SU-DHL-6 (cell line): ENCODE results near the gene GOLGA6L7.

Source experiments
- EZH2phosphoT487 ChIP-seq: fragments of 200-600 bp; sonication (generic), shearing (Covaris generic); conservative IDR thresholded peaks from 2 replicates; pipeline ENCODE4 v1.6.1; 2018; ENCODE audit warnings: mild to moderate bottlenecking, antibody characterized with exemption, low read length, moderate library complexity, mixed read lengths
- TF ChIP-seq, protein P1 (sequence below): fragments of 200-600 bp; sonication (generic); IDR thresholded peaks from one replicate; pipeline ENCODE4 v1.5.1; 2017; ENCODE audit warnings: antibody characterized with exemption, mild to moderate bottlenecking, low read length, moderate library complexity; ENCODE audit not compliant: insufficient read depth, poor library complexity, severe bottlenecking

DNA sequence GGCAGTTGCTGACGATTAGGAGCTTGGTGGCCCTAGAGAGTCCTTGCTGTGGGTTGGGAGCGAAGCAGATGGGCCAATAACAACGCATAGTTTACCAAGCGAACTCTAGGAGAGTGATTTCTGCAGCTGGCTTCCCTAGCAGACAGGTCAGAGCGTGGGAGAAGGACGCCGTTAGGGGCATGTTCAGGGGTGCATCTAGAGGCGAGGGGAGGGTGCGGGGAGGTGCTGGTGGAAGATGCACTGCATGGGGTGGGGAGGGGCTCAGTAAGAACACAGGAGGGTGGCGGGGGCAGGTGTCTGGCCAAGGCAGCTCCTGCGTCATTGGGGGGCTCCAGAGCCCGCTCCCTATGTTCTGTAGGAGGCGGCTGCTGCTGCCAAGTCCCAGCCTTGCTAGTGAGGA, 46.2 kb upstream of the GOLGA6L7 start:
- TF ChIP-seq, protein P1, sequence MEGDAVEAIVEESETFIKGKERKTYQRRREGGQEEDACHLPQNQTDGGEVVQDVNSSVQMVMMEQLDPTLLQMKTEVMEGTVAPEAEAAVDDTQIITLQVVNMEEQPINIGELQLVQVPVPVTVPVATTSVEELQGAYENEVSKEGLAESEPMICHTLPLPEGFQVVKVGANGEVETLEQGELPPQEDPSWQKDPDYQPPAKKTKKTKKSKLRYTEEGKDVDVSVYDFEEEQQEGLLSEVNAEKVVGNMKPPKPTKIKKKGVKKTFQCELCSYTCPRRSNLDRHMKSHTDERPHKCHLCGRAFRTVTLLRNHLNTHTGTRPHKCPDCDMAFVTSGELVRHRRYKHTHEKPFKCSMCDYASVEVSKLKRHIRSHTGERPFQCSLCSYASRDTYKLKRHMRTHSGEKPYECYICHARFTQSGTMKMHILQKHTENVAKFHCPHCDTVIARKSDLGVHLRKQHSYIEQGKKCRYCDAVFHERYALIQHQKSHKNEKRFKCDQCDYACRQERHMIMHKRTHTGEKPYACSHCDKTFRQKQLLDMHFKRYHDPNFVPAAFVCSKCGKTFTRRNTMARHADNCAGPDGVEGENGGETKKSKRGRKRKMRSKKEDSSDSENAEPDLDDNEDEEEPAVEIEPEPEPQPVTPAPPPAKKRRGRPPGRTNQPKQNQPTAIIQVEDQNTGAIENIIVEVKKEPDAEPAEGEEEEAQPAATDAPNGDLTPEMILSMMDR, result no peak
- TF ChIP-seq EZH2phosphoT487, result no peak
